ENCODE measurements around the gene BCL2L15.

Gene BCL2L15

GRCh38 chr1:113930499-113931161, 43.2 kb upstream of the BCL2L15 start:
- no peak for TF ChIP-seq CTCF (conservative IDR thresholded peaks at IDR 0.05; ENCODE audit: low read depth, low read length)
- H3K4me3 ChIP-seq (ENCODE audit: low read depth, low read length) = peak overlapping the region; percentile 87
- peak; percentile 72 for DNase-seq (ENCODE audit: low read depth)

GRCh38 chr1:113929750-113930498, 42.5 kb upstream of the BCL2L15 start:
- DNase-seq (ENCODE audit: low read depth) = peak; percentile 36
- no peak for TF ChIP-seq CTCF (conservative IDR thresholded peaks at IDR 0.05; ENCODE audit: low read depth, low read length)
- H3K4me3 ChIP-seq (ENCODE audit: low read depth, low read length) = peak overlapping the region; percentile 87

- TF ChIP-seq CTCF (conservative IDR thresholded peaks at IDR 0.05; ENCODE audit: low read depth, low read length) = no peak
- H3K4me3 ChIP-seq (ENCODE audit: low read depth, low read length) = peak within 1 kb of the TSS; percentile 87
- DNase-seq (ENCODE audit: low read depth) = peak; percentile 90
Observed at GRCh38 chr1:113928941-113929749, 41.8 kb upstream of the BCL2L15 start, which contains the start of gene HIPK1. HIPK1 (plus strand) TSS chr1:113929324.

GRCh38 chr1:113928187-113928930, 41.0 kb upstream of the BCL2L15 start:
- peak overlapping the region; percentile 87 for H3K4me3 ChIP-seq (ENCODE audit: low read depth, low read length)
- TF ChIP-seq CTCF (conservative IDR thresholded peaks at IDR 0.05; ENCODE audit: low read depth, low read length) = no peak
- DNase-seq (ENCODE audit: low read depth) = peak; percentile 38

GRCh38 chr1:113924473-113924872, 37.1 kb upstream of the BCL2L15 start:
- no peak for DNase-seq (ENCODE audit: low read depth)
- TF ChIP-seq CTCF (conservative IDR thresholded peaks at IDR 0.05; ENCODE audit: low read depth, low read length) = no peak
- no peak overlapping the region for H3K4me3 ChIP-seq (ENCODE audit: low read depth, low read length)

GRCh38 chr1:113922957-113923356, 35.6 kb upstream of the BCL2L15 start:
- no peak for TF ChIP-seq CTCF (conservative IDR thresholded peaks at IDR 0.05; ENCODE audit: low read depth, low read length)
- DNase-seq (ENCODE audit: low read depth) = no peak
- no peak overlapping the region for H3K4me3 ChIP-seq (ENCODE audit: low read depth, low read length)
